Activated T-cell treated with anti-CD3 and anti-CD28 coated beads for 48 hours (primary cell): ENCODE results near the gene CHST11.

ENCODE experiments used
- DNase-seq: peaks from one replicate; pipeline ENCODE4 v3.0.0-alpha.2; 2020; ENCODE audit warnings: low read depth

The CHST11 gene

GRCh38 chr12:104433061-104433460 lies 23.7 kb upstream of the CHST11 start:
- DNase-seq, result no peak

- no peak for DNase-seq
Observed at GRCh38 chr12:104434129-104434528, 22.6 kb upstream of the CHST11 start.

- DNase-seq, result no peak
Observed at GRCh38 chr12:104435175-104435574, 21.6 kb upstream of the CHST11 start.

GRCh38 chr12:104435765-104436164 lies 21.0 kb upstream of the CHST11 start:
- DNase-seq, result no peak

- DNase-seq, result no peak
Observed at GRCh38 chr12:104436790-104437189, 20.0 kb upstream of the CHST11 start.

GRCh38 chr12:104438134-104438533 lies 18.6 kb upstream of the CHST11 start:
- no peak for DNase-seq

- DNase-seq, result no peak
Observed at GRCh38 chr12:104439137-104439536, 17.6 kb upstream of the CHST11 start.

GRCh38 chr12:104443008-104443407 lies 13.7 kb upstream of the CHST11 start:
- DNase-seq, result no peak

GRCh38 chr12:104446646-104447421 lies 9.9 kb upstream of the CHST11 start:
- DNase-seq, result no peak

GRCh38 chr12:104448031-104448430 lies 8.7 kb upstream of the CHST11 start:
- no peak for DNase-seq

GRCh38 chr12:104448451-104448850 lies 8.3 kb upstream of the CHST11 start:
- DNase-seq, result no peak

- no peak for DNase-seq
Observed at GRCh38 chr12:104450700-104451099, 6.0 kb upstream of the CHST11 start.

- no peak for DNase-seq
Observed at GRCh38 chr12:104452087-104452486, 4.7 kb upstream of the CHST11 start.

- DNase-seq, result no peak
Observed at GRCh38 chr12:104453133-104453532, 3.6 kb upstream of the CHST11 start.

- DNase-seq, result no peak
Observed at GRCh38 chr12:104454997-104455396, 1.8 kb upstream of the CHST11 start.

GRCh38 chr12:104455578-104456416 lies 951 bp upstream of the CHST11 start:
- no peak for DNase-seq

GRCh38 chr12:104456950-104457745 lies 400 bp downstream of the CHST11 start:
- peak; percentile 51 for DNase-seq

- DNase-seq, result peak; percentile 55
Observed at GRCh38 chr12:104457746-104458693, 1.3 kb downstream of the CHST11 start.

- no peak for DNase-seq
Observed at GRCh38 chr12:104458694-104459367, 2.1 kb downstream of the CHST11 start.

GRCh38 chr12:104459368-104459909 lies 2.7 kb downstream of the CHST11 start:
- no peak for DNase-seq
